Left lung (tissue), 10 donors: ENCODE measurements around the gene ADGRA1. TPM values are rescaled to one million over a fixed set of nuclear protein-coding genes. Genes with fewer than 3 reads are reported as not detected.

Source experiments
- ATAC-seq: fragments of 200-7000 bp; cut with Tn5 transposase; one replicate; pipeline ENCODE4 v1.9.1; 2020; ENCODE audit warnings: moderate library complexity
- DNase-seq, 4 donors: peaks; one replicate each; pipeline ENCODE4 v3.0.0-alpha.2; 2013 to 2020
- H3K27ac ChIP-seq, 2 donors: fragments of 200-600 bp; sonication (generic) in 1 of 2; one replicate each; pipeline versions ENCODE4 v1.5.0 to v1.8.0; 2020 to 2021
- H3K27me3 ChIP-seq, 2 donors: fragments of 200-600 bp; sonication (generic) in 1 of 2; one replicate each; pipeline versions ENCODE4 v1.5.0 to v1.8.0; 2020 to 2021
- H3K36me3 ChIP-seq, 2 donors: fragments of 200-600 bp; sonication (generic) in 1 of 2; one replicate each; pipeline versions ENCODE4 v1.5.0 to v1.8.0; 2020 to 2021
- H3K4me1 ChIP-seq, 2 donors: fragments of 200-600 bp; one replicate each; pipeline ENCODE4 v1.8.0; 2021
- H3K4me3 ChIP-seq, 2 donors: fragments of 200-600 bp; sonication (generic) in 1 of 2; one replicate each; pipeline versions ENCODE4 v1.5.0 to v1.8.0; 2020 to 2021; ENCODE audit warnings: mild to moderate bottlenecking in 1 of 2
- H3K9me3 ChIP-seq, 2 donors: fragments of 200-600 bp; sonication (generic) in 1 of 2; one replicate each; pipeline versions ENCODE4 v1.5.0 to v1.8.0; 2020 to 2021
- CTCF ChIP-seq, 2 donors: fragments of 200-600 bp; sonication (generic) in 1 of 2; IDR thresholded peaks; one replicate each; pipeline versions ENCODE4 v1.5.0 to v1.8.0; 2021; ENCODE audit warnings: antibody characterized with exemption in 2 of 2
- intact Hi-C, 2 donors: fragments of 100-400 bp; cut with DNase I; formaldehyde crosslinking; loops; one replicate each; pipeline versions ENCODE4 v1.11.2 to v1.14.2; 2022
- polyA plus RNA-seq, 6 donors: library from polyadenylated mRNA; unstranded; fragments of 120-200 nt; gene quantifications; one replicate each; pipeline ENCODE4 v1.2.1, GENCODE V29; 2013; ENCODE audit not compliant: insufficient read length in 6 of 6
- total RNA-seq, 2 donors: library from RNA; stranded (reverse); fragmentation: NEBNext Ultra II Directional; extraction: Animal tissue kit (Norgen Biotek cat#: 25700); gene quantifications; one replicate each; pipeline ENCODE4 v1.2.1, GENCODE V29; 2021
- donor health status: DM: no; HTN: yes; CAD: no.
- donor health status: DM: no; HTN: no; CAD: no.

The ADGRA1 gene
- total and polyA plus RNA-seq, 8 donors = 0.07 to 0.24 (median 0.09) TPM; not detected in 1

DNA sequence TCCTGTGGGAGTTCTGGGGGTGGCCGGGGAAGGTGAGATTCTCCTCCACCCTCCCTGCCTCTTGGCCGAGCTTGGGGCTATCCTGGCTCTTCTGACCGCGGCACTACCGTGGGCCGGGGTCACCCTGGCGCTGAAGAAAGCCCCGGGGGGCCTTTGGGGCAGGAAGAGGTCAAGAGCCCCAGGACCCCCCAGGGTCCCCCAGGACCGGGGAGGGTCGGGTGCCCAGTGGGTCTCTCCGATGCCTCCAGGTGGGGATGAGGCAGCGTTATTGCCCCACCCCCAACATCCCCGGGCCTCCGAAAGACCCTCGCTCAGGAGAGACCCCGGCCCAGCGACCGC, 71.9 kb downstream of the ADGRA1 start:
- no peak for TF ChIP-seq CTCF (IDR thresholded peaks at IDR 0.05)
- DNase-seq (peak in 1 of 4 donors; percentile 28), ATAC-seq (no peak)
- H3K4me3 ChIP-seq = no peak overlapping the region
- H3K36me3 ChIP-seq = no peaks in the 10 kb centered on the region
- intact Hi-C loops = no loop called here
- H3K27me3 ChIP-seq = peaks cover 5 to 74% of the 10 kb centered on the region in 2 donors
- H3K27ac ChIP-seq = no peak overlapping the region
- H3K4me1 ChIP-seq = peaks cover 0 to 7% of the 10 kb centered on the region in 2 donors
- H3K9me3 ChIP-seq = no peaks in the 10 kb centered on the region

- no peak within 1 kb of the TSS for H3K27ac ChIP-seq
- peaks cover 5 to 80% of the 10 kb centered on the region in 2 donors for H3K27me3 ChIP-seq
- TF ChIP-seq CTCF (IDR thresholded peaks at IDR 0.05) = no peak
- no peaks in the 10 kb centered on the region for H3K9me3 ChIP-seq
- DNase-seq (peak in 2 of 4 donors; percentile 33 to 79), ATAC-seq (peak; percentile 46)
- H3K4me1 ChIP-seq = peaks cover 0 to 7% of the 10 kb centered on the region in 2 donors
- intact Hi-C loops = no loop called here
- H3K36me3 ChIP-seq = no peaks in the 10 kb centered on the region
- H3K4me3 ChIP-seq = peak within 1 kb of the TSS; percentile 36 to 47
Measured at GRCh38 chr10:133159950-133160825, 72.5 kb downstream of the ADGRA1 start, which contains the start of gene KNDC1. TSS of gene KNDC1 (plus strand) at chr10:133160219. CDS start at chr10:133160468, 249 bp downstream.

DNA sequence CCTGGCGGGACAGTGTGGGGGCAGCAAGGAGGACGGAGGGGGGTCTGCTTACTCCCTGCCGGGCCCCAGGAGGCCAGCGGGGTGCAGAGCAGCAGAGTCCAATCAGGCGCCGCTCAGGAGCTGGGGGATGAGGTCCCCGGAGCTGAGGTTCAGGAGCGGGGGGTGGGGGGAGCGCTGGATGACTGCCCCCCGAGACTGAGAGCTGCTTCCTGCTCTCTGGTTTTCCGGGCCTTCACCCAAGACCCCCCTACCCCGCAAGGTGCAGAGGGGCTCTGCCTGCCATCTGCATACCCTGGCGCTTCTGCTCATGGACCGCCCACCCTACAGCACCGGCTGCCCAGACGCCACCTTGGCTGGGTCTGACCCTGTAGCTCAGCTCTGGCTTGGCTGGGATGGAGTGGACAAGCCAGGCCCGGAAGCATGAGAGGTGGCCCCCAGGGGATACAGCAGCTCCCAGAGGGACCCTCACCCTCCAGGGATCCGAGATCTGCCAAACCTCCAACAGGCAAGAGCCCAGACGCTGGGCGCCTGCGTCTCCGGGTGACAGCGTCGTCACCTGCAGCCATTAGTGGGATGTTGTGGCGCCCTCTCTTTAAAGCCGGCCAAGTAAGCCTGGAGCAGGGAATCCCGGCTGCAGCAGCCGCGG, 73.2 kb downstream of the ADGRA1 start:
- DNase-seq (peak in 1 of 4 donors; percentile 73), ATAC-seq (no peak)
- Histone ChIP-seq H3K9me3 (no peaks in the 10 kb centered on the region), H3K27ac (no peak overlapping the region), H3K27me3 (peaks cover 5 to 84% of the 10 kb centered on the region in 2 donors), H3K4me1 (peaks cover 0 to 7% of the 10 kb centered on the region in 2 donors), H3K4me3 (peak overlapping the region; percentile 36 to 47), H3K36me3 (no peaks in the 10 kb centered on the region)
- no peak for TF ChIP-seq CTCF (IDR thresholded peaks at IDR 0.05)
- intact Hi-C loops = no loop called here

DNA sequence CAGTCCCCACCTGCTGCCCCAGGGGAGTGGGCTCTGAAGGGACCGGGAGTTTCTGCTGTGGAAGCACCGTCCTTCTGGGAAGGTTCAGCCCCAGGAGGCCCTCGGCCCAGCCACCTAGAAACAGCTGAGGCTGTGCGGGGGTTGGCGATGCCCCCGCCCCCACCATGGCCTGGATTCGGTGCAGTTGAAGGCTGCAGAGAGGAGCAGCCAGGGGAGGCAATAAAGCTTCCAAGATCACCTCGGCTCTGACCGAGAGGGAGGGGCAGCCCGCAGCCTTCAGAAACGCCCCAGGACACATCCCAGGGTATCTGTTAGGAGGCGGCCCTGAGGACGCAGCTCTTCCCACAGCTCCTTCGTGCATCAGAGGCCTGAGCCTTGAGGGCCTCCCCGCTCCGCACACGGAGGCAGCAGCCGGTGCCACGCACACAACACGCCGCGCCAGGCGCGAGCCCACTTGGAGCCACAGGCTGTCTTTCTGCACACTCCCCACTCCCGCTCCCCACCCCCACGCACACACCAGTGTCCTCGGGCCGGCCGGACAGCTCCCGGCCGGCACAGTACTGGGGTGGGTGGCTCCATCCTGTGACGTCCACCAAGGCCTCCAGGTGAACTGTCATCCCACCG, 73.9 kb downstream of the ADGRA1 start:
- Histone ChIP-seq H3K4me1 (peaks cover 0 to 7% of the 10 kb centered on the region in 2 donors), H3K36me3 (no peaks in the 10 kb centered on the region), H3K27me3 (peaks cover 5 to 84% of the 10 kb centered on the region in 2 donors), H3K4me3 (peak overlapping the region in 1 of 2 donors; percentile 47), H3K27ac (no peak overlapping the region), H3K9me3 (no peaks in the 10 kb centered on the region)
- no peak for ATAC-seq
- intact Hi-C loops = no loop called here
- TF ChIP-seq CTCF (IDR thresholded peaks at IDR 0.05) = no peak
- DNase-seq = peak in 1 of 4 donors; percentile 58
